Sigmoid colon (tissue), 4 donors: ENCODE results near the gene CUEDC2.

ENCODE experiments used
- POLR2AphosphoS5 ChIP-seq, 4 donors: sonication (generic); formaldehyde crosslinking; IDR thresholded peaks; one replicate each; pipeline ENCODE4 v1.6.1; 2017; ENCODE audit warnings: antibody characterized with exemption in 4 of 4
- TF ChIP-seq, protein P1 (sequence below), 4 experiments: fragments of 450-650 bp in 3 of 4; fragments of 200-600 bp in 1 of 4; IDR thresholded peaks; one replicate each; pipeline ENCODE4 v1.5.1; 2016 to 2019; ENCODE audit warnings: antibody characterized with exemption in 4 of 4, mild to moderate bottlenecking in 3 of 4, moderate library complexity in 2 of 4

DNA sequence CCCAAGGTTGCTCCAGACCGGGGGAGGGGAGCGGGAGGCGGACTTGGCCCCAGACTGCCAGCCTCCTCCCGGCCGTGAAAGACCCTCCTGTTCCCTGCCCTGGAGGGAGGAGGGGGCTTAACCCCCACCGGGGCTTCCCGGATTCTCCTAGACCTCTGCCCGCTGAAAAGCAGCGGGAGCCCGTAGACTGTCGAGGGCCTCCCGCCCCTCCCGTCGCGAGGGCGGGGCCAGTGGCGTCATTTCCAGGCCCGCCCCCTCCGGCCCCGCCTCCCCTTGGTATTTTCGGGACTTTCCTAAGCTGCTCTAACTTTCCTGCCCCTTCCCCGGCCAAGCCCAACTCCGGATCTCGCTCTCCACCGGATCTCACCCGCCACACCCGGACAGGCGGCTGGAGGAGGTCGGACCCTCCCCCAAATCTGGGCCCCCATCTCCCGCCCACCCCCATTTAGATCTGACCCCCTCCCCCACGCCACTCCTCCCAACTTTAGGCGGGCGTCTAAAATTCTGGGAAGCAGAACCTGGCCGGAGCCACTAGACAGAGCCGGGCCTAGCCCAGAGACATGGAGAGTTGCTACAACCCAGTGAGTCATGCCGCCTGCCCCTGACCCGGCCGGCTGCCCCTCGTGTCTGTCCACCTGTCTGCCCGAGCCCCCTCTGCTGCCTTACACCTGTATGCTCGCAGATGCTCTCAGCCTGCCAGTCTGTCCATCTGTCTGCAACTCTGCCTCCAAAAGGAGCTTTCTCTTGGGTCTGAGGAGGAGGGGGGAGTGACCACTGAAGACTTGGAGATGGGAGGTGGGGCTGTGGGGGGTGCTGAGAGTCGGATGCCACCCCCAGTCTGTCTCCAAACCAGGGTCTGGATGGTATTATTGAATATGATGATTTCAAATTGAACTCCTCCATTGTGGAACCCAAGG, 36.7 kb downstream of the CUEDC2 start, which contains the start of gene NFKB2:
- TF ChIP-seq, protein P1, sequence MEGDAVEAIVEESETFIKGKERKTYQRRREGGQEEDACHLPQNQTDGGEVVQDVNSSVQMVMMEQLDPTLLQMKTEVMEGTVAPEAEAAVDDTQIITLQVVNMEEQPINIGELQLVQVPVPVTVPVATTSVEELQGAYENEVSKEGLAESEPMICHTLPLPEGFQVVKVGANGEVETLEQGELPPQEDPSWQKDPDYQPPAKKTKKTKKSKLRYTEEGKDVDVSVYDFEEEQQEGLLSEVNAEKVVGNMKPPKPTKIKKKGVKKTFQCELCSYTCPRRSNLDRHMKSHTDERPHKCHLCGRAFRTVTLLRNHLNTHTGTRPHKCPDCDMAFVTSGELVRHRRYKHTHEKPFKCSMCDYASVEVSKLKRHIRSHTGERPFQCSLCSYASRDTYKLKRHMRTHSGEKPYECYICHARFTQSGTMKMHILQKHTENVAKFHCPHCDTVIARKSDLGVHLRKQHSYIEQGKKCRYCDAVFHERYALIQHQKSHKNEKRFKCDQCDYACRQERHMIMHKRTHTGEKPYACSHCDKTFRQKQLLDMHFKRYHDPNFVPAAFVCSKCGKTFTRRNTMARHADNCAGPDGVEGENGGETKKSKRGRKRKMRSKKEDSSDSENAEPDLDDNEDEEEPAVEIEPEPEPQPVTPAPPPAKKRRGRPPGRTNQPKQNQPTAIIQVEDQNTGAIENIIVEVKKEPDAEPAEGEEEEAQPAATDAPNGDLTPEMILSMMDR (IDR thresholded peaks at IDR 0.05) = no peak
- TF ChIP-seq POLR2AphosphoS5 (IDR thresholded peaks at IDR 0.05) = peak; percentile 90 to 97 (median 97)
